Smooth muscle cell (in vitro differentiated cells): ENCODE data around the gene NELL1. TPM values are rescaled to one million over a fixed set of nuclear protein-coding genes. Genes with fewer than 3 reads are reported as not detected.

Experiments
- DNase-seq: peaks from one replicate; lab custom pipeline; 2025; ENCODE audit not compliant: unreplicated experiment; lab: John Stamatoyannopoulos, UW
- H2AFZ ChIP-seq: fragments of 200-600 bp; sonication (generic); 2 replicates; pipeline ENCODE4 v1.6.0; 2016; ENCODE audit warnings: antibody characterized with exemption, low read depth, mild to moderate bottlenecking
- H3F3A ChIP-seq: fragments of 200-600 bp; sonication (generic); 2 replicates; pipeline ENCODE4 v1.6.0; 2017; ENCODE audit warnings: antibody characterized with exemption, low read depth
- H3K27ac ChIP-seq: fragments of 200-600 bp; sonication (generic); 2 replicates; pipeline ENCODE4 v1.5.1; 2016; ENCODE audit warnings: low read depth, mild to moderate bottlenecking
- H3K27me3 ChIP-seq: fragments of 200-600 bp; sonication (generic); 2 replicates; pipeline ENCODE4 v1.6.1; 2016; ENCODE audit warnings: low read depth, mild to moderate bottlenecking
- H3K36me3 ChIP-seq: fragments of 200-600 bp; sonication (generic); 2 replicates; pipeline ENCODE4 v1.5.1; 2016; ENCODE audit warnings: low read depth
- H3K4me1 ChIP-seq: fragments of 200-600 bp; sonication (generic); 2 replicates; pipeline ENCODE4 v1.5.1; 2016; ENCODE audit warnings: low read depth
- H3K4me2 ChIP-seq: fragments of 200-600 bp; sonication (generic); 2 replicates; pipeline ENCODE4 v1.6.0; 2016; ENCODE audit warnings: mild to moderate bottlenecking
- H3K4me3 ChIP-seq: fragments of 200-600 bp; sonication (generic); 2 replicates; pipeline ENCODE4 v1.5.1; 2016; ENCODE audit warnings: mild to moderate bottlenecking
- H3K79me2 ChIP-seq: fragments of 200-600 bp; sonication (generic); 2 replicates; pipeline ENCODE4 v1.6.0; 2016; ENCODE audit warnings: low read depth, mild to moderate bottlenecking
- H3K9ac ChIP-seq: fragments of 200-600 bp; sonication (generic); 2 replicates; pipeline ENCODE4 v1.6.0; 2016; ENCODE audit warnings: low read depth
- H3K9me3 ChIP-seq: fragments of 200-600 bp; sonication (generic); replicated peaks from 2 replicates; pipeline ENCODE4 v1.5.1; 2016; ENCODE audit warnings: low read depth
- H4K20me1 ChIP-seq: fragments of 200-600 bp; sonication (generic); 2 replicates; pipeline ENCODE4 v1.6.0; 2016; ENCODE audit warnings: low read depth
- WGBS: methylation state at CpG from one replicate; pipeline ENCODE4 v1.1.7; 2016; ENCODE audit warnings: low lambda C conversion rate; 5-methylcytosine and 5-hydroxymethylcytosine counted together
- polyA plus RNA-seq: library from polyadenylated mRNA; unstranded; fragments of >200 nt; fragmentation: Nextera tagmentation; extraction: Ambion mirVana; gene quantifications from 2 replicates; pipeline ENCODE4 v1.2.1, GENCODE V29; 2016
- total RNA-seq: library from RNA; depleted of rRNA; stranded (reverse); fragments of >200 nt; gene quantifications from 2 replicates; pipeline ENCODE4 v1.2.3, GENCODE V29; 2014
- TF ChIP-seq, protein P1 (sequence below): fragments of 200-600 bp; sonication (generic); IDR thresholded peaks from 2 replicates; pipeline ENCODE4 v1.5.1; 2017; ENCODE audit warnings: borderline replicate concordance, mild to moderate bottlenecking, antibody characterized with exemption; ENCODE audit not compliant: insufficient read depth, poor library complexity, severe bottlenecking

NELL1 gene
- total and polyA plus RNA-seq, 2 experiments from 2014 or later, result not detected

DNA sequence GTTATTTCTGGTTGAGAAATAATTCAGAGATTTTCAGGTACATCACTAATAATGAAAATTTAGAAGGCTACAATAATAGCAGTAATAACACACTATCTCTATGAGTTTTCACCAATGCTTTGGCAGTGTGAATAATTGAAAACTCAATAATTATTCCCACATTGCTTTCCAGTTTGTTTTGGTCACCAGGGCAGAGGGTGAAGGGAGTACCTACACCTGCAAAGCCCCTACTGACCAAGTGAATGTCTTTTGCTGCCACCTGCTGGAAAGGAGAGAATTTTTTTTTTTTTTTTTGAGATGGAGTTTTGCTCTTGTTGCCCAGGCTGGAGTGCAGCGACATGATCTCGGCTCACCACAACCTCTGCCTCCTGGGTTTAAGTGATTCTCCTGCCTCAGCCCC lies 3.2 kb downstream of the NELL1 start:
- Histone ChIP-seq H3K9me3 (no peaks in the 10 kb centered on the region), H3K27ac (no peak overlapping the region), H4K20me1 (no peaks in the 10 kb centered on the region), H3K4me3 (no peak overlapping the region), H3K27me3 (peaks cover 74% of the 10 kb centered on the region), H3K9ac (no peak overlapping the region), H3K4me1 (peaks cover 8% of the 10 kb centered on the region), H3K4me2 (no peak overlapping the region), H2AFZ (no peak overlapping the region), H3F3A (no peaks in the 10 kb centered on the region), H3K36me3 (no peaks in the 10 kb centered on the region), H3K79me2 (no peaks in the 10 kb centered on the region)
- 31% methylated on average over 2 of the region's 2 CpGs for WGBS
- DNase-seq, result no peak
- TF ChIP-seq, protein P1, sequence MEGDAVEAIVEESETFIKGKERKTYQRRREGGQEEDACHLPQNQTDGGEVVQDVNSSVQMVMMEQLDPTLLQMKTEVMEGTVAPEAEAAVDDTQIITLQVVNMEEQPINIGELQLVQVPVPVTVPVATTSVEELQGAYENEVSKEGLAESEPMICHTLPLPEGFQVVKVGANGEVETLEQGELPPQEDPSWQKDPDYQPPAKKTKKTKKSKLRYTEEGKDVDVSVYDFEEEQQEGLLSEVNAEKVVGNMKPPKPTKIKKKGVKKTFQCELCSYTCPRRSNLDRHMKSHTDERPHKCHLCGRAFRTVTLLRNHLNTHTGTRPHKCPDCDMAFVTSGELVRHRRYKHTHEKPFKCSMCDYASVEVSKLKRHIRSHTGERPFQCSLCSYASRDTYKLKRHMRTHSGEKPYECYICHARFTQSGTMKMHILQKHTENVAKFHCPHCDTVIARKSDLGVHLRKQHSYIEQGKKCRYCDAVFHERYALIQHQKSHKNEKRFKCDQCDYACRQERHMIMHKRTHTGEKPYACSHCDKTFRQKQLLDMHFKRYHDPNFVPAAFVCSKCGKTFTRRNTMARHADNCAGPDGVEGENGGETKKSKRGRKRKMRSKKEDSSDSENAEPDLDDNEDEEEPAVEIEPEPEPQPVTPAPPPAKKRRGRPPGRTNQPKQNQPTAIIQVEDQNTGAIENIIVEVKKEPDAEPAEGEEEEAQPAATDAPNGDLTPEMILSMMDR, result peak; percentile 44

DNA sequence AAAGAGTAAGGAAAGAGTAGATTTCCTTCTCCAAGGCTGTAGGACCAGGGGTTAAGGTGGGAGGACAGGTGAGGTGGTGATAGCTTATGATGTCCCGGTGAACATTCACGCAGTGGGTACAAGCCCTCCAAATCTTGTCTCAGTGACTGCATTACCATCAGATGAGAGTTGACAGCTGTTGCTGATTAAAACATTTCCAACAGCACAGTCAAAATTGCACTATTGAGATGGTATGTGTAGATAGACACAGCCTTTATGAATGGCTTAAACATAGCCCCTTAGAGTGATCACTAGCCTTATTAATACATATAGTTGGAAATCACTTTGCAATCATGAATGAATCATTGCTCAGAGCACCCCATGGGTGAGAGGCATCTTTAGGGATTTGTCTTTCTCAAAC lies 7.3 kb downstream of the NELL1 start:
- Histone ChIP-seq H2AFZ (no peak overlapping the region), H3K27ac (no peak overlapping the region), H3K79me2 (no peaks in the 10 kb centered on the region), H3K9ac (no peak overlapping the region), H4K20me1 (no peaks in the 10 kb centered on the region), H3K4me3 (no peak overlapping the region), H3K9me3 (no peaks in the 10 kb centered on the region), H3F3A (no peaks in the 10 kb centered on the region), H3K4me1 (no peaks in the 10 kb centered on the region), H3K4me2 (no peak overlapping the region), H3K27me3 (peaks cover 33% of the 10 kb centered on the region), H3K36me3 (no peaks in the 10 kb centered on the region)
- DNase-seq, result no peak
- TF ChIP-seq, protein P1, result no peak
- 95% methylated on average over 2 of the region's 2 CpGs for WGBS

DNA sequence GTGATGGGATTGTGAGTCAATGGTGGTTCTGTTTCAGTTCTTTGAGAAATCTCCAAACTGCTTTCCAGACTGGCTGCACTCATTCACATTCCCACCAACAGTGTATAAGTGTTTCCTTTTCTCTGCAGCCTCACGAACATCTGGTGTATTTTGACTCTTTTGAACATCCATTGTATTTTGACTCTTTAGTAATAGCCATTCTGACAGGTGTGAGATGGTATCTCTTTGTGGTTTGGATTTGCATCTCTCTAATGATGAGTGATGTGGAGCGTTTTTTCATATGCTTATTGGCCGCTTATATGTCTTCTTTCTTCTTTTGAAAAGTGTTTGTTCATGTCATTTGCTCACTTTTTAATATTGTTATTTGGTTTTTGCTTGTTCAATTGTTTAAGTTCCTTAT lies 19.4 kb downstream of the NELL1 start:
- TF ChIP-seq, protein P1, result no peak
- H3K27me3 ChIP-seq, result no peaks in the 10 kb centered on the region
- no peak overlapping the region for H3K4me2 ChIP-seq
- H3F3A ChIP-seq, result no peaks in the 10 kb centered on the region
- no peak overlapping the region for H3K9ac ChIP-seq
- no peak overlapping the region for H3K4me3 ChIP-seq
- H2AFZ ChIP-seq, result no peak overlapping the region
- no peaks in the 10 kb centered on the region for H4K20me1 ChIP-seq
- H3K9me3 ChIP-seq, result no peaks in the 10 kb centered on the region
- WGBS, result 80% methylated on average over 3 of the region's 3 CpGs
- H3K79me2 ChIP-seq, result no peaks in the 10 kb centered on the region
- H3K36me3 ChIP-seq, result no peaks in the 10 kb centered on the region
- no peak for DNase-seq
- H3K27ac ChIP-seq, result no peak overlapping the region
- H3K4me1 ChIP-seq, result no peaks in the 10 kb centered on the region

DNA sequence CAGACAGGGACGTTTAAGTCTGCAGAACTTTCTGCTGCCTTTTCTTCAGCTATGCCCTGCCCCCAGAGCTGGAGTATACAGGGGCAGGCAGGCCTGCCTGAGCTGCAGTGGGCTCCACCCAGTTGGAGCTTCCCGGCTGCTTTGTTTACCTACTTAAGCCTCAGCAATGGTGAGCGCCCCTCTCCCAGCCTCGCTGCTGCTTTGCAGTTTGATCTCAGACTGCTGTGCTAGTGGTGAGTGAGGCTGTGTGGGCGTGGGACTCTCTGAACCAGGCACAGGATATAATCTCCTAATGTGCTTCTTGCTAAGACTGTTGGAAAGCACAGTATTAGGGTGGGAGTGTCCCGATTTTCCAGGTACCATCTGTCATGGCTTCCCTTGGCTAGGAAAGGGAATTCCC lies 38.5 kb downstream of the NELL1 start:
- no peaks in the 10 kb centered on the region for H3K79me2 ChIP-seq
- H4K20me1 ChIP-seq, result no peaks in the 10 kb centered on the region
- no peak overlapping the region for H3K4me2 ChIP-seq
- no peaks in the 10 kb centered on the region for H3F3A ChIP-seq
- TF ChIP-seq, protein P1, result no peak
- no peaks in the 10 kb centered on the region for H3K4me1 ChIP-seq
- no peak overlapping the region for H3K4me3 ChIP-seq
- no peaks in the 10 kb centered on the region for H3K36me3 ChIP-seq
- no peak for DNase-seq
- H3K9ac ChIP-seq, result no peak overlapping the region
- H3K27me3 ChIP-seq, result no peaks in the 10 kb centered on the region
- no peak overlapping the region for H2AFZ ChIP-seq
- no peak overlapping the region for H3K27ac ChIP-seq
- 57% methylated on average over 6 of the region's 6 CpGs for WGBS
- no peaks in the 10 kb centered on the region for H3K9me3 ChIP-seq
